Spleen (tissue), 7 donors: ENCODE measurements around the gene CDH13.

Experiments used
- POLR2A ChIP-seq, 3 donors: fragments of 450-650 bp; IDR thresholded peaks; one replicate each; pipeline ENCODE4 v1.5.1; 2017; ENCODE audit warnings: antibody characterized with exemption in 3 of 3, mild to moderate bottlenecking in 1 of 3
- TF ChIP-seq, protein P1 (sequence below), 11 experiments: fragments of 200-600 bp in 7 of 11; fragments of 450-650 bp in 4 of 11; sonication (generic) in 4 of 11; IDR thresholded peaks in 8 of 11; conservative IDR thresholded peaks in 3 of 11; 1 replicate in 7 of 11; 2 replicates in 4 of 11; pipeline versions ENCODE4 v1.4.0 to v1.8.0; 2016 to 2021; ENCODE audit warnings: antibody characterized with exemption in 11 of 11, inconsistent platforms in 4 of 11, mild to moderate bottlenecking in 1 of 11
- donor health status: DM: no; HTN: no; CAD: no; lungs with moderate emphysema.
- donor health status: DM: no; HTN: no; CAD: no.
- donor health status: DM: no; HTN: no; CAD: no.

DNA sequence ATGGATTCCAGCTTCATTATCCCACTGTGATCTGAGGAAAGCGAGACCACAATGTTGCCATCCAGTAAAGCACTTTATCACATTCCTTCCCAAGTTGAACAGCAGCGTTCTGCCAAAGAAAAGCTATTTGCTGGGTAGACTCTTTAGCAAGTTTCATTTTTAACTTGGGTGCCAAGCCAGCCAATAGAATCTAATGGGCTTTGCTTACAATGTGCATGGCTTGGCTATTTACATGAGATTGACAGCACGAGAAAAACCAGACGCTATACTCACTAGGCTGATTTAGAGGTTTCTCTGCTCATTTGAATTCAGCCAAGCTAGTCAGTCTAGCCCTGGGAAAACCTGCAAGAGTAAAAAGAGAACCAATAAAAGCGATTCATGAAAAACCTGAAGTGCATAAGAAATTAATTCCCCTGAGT lies 108.9 kb downstream of the CDH13 start:
- TF ChIP-seq, protein P1, sequence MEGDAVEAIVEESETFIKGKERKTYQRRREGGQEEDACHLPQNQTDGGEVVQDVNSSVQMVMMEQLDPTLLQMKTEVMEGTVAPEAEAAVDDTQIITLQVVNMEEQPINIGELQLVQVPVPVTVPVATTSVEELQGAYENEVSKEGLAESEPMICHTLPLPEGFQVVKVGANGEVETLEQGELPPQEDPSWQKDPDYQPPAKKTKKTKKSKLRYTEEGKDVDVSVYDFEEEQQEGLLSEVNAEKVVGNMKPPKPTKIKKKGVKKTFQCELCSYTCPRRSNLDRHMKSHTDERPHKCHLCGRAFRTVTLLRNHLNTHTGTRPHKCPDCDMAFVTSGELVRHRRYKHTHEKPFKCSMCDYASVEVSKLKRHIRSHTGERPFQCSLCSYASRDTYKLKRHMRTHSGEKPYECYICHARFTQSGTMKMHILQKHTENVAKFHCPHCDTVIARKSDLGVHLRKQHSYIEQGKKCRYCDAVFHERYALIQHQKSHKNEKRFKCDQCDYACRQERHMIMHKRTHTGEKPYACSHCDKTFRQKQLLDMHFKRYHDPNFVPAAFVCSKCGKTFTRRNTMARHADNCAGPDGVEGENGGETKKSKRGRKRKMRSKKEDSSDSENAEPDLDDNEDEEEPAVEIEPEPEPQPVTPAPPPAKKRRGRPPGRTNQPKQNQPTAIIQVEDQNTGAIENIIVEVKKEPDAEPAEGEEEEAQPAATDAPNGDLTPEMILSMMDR (IDR thresholded peaks at IDR 0.05 in 8 of 11, conservative IDR thresholded peaks at IDR 0.05 in 3 of 11), result no peak
- TF ChIP-seq POLR2A (IDR thresholded peaks at IDR 0.05), result no peak
